NCI-H2196 treated with DMSO at 0.1 percent for 48 hours (cell line): ENCODE measurements around the gene VCX3B.
"Not testable (repeated sequence)": the region's sequence is repeated elsewhere in the genome, so short reads cannot be mapped to it uniquely, and the experiment has no call there.

ENCODE experiments used
- DNase-seq: peaks from one replicate; lab custom pipeline; 2025; ENCODE audit not compliant: unreplicated experiment; lab: John Stamatoyannopoulos, UW

The VCX3B gene

DNA sequence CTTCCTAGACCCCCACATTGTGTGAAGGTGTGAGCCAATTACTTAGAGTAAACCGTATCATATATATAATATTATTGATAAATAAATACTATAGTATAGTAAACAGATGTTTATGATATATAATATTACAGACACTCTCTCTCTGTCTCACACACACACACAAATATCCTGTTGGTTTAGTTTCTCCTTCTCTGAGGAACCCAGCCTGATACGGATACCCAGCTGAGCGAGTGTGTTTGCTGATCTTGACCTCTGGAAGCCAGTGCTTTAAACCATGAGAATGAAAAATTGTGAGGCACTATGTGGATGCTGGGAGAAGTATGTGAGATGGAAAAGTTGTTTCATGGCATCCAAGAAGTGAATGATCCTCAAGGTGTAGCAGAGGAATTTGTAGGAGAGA, at the start of gene VCX3B:
VCX3B (plus strand) TSS at position 301 of the 400 bp plus-strand sequence. CDS start 621 bp downstream, outside the sequence.
- not testable (repeated sequence) for DNase-seq

- no peak for DNase-seq
These were observed 46.3 kb upstream of the VCX3B start for GRCh38 chrX:8418301-8418700.

- no peak for DNase-seq
These were observed 39.7 kb upstream of the VCX3B start for GRCh38 chrX:8424912-8425311.

DNA sequence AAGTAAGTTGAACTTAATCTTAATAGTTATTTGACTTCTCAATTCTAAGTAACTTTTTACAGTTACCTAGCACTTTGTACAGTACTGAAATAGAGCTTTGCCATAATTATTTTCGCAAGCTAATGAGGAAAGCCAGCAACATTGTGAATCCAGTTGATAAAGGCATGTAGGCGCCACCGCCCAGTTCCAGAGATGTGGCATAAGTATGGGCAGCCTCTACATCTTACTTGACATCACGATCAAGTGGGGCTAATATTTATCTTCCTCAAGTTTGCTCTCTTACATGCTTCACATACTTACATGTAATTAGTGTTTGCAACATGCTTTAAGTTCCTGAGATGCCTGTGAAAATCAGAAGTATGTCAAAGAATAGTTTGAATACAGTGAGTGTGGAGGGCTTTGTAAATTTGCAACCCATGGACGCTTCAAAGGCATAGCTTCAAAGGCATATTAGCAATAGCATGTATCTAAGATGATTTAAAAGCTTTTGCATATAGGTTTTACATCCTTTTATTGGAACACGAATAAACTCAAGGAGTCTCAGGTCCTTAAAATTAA, 34.9 kb upstream of the VCX3B start:
- no peak for DNase-seq

GRCh38 chrX:8430444-8430843, 34.2 kb upstream of the VCX3B start:
- DNase-seq: no peak

DNA sequence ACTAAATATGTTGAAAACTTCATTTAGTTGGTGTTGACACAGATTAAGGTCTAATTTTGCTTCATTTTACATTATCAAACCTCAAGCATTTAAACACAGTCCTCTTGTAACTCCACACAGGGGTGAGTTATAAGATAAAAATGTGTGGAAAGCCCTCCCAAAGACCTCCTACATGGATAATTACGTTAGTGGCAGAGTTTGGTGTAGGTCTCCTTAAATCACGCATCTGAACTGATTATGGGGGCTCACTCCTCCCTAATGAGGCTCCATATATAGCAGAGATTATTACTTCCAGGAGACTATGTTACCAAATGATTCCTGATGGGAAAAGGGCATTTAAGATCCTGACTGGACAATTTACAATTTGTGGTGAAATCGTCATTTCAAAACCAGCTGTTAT, 32.2 kb upstream of the VCX3B start:
- DNase-seq: no peak

- DNase-seq: no peak
These were observed 31.2 kb upstream of the VCX3B start for GRCh38 chrX:8433109-8434062.

- no peak for DNase-seq
These were observed 17.3 kb upstream of the VCX3B start for GRCh38 chrX:8447368-8447767.

- not testable (repeated sequence) for DNase-seq
These were observed 12.3 kb upstream of the VCX3B start for GRCh38 chrX:8452343-8452742.

GRCh38 chrX:8453611-8454010, 11.0 kb upstream of the VCX3B start:
- DNase-seq: no peak

DNA sequence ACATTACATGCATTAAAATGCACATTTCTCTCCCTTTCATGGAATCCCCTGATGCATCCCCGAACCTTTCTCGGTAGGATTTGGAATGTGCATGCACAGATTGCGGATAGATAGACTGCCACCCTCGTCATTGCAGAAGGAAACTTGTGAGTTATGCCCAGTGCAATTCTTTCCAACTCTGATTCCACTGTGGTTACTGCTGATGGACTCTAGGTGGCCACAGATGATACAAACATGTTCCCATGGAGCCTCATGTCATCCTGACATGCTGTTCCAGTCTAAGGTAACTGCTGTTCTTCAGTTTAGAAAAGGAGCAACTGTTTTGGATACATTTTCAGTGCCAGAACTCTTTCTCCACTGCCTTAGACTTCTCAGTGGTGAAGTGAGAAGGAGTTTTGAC, 9.1 kb upstream of the VCX3B start:
- DNase-seq: no peak

GRCh38 chrX:8462488-8462887, 2.1 kb upstream of the VCX3B start:
- DNase-seq: no peak

DNA sequence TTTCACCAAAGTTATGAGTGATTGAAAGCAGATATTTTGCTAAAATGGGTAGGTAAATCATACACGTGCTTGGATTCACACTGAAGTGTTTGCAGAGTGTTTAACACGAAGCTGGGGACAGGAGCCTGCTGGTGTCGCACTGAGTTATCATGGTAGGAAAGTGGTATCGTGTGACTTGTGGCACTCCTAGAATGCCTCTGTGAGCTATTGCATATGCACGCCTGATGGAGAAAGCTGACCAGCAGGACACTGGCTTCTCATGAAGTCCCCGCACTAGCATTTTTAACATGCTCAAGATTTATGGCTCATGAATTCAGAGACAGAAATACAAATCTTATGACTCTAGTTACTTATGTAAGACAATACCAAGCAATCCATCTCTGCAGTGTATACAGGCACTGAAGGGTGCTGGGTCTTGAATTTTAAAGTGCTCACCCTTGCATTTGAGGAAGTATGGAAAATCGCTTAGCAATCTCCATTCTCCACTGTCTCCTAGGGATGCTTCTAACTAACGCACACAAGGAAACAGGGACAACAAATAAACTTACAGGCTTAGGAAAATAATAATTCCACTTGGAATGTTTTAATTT, 19.8 kb downstream of the VCX3B start:
- DNase-seq: no peak

DNA sequence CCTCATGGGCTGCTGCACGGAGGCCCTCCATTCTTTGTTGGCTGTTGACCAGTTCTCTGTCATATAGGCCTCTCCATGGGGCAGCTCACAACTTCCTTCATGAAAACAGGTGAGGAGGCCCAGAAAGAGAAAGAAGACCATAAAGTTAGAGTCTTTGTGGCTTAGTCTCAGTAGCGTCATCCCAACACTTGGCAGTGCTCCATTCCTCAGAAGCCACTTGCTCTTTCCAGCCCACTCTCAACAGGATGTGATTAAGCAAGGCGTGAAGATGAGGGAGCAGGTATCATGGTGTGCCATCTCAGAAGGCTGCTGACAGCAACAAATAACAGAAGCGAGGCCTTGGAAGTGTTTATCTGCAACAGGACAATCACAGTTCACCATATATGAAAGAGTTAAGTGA, 30.4 kb downstream of the VCX3B start:
- not testable (repeated sequence) for DNase-seq

DNA sequence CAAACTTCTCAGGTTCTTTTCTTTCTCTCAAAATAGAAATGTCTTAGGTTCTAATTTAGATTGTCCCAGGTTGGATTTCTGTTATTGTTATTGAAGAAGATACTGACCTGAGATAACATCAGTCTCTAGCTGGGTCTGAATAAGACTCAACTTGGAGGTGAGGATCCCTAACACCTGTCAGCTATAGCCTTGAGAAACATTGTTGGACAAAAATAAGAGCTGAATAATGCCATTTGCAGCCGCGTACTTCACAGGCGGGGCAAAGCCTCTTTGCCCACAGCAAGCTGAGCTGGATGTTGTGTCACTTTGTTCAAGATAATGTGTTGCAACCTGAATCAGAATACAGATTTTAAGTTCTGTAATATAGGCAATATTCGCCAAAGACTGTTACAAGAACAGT, 35.6 kb downstream of the VCX3B start:
- DNase-seq: no peak

DNA sequence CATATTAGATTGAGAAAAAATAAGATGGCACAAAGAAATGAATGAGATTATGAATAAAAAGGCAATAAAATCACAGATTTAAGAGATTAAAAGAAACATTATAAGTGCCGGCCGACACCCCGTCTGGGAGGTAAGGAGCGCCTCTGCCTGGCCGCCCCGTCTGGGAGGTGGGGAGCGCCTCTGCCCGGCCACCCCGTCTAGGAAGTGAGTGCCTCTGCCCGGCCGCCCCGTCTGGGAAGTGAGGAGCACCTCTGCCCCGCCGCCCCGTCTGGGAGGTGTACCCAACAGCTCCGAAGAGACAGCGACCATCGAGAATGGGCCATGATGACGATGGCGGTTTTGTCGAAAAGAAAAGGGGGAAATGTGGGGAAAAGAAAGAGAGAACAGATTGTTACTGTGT, 37.5 kb downstream of the VCX3B start:
- DNase-seq: not testable (repeated sequence)

GRCh38 chrX:8504451-8504850, 39.8 kb downstream of the VCX3B start:
- DNase-seq: no peak
